ENCODE data around the gene ATXN7L3.

Gene ATXN7L3

DNA sequence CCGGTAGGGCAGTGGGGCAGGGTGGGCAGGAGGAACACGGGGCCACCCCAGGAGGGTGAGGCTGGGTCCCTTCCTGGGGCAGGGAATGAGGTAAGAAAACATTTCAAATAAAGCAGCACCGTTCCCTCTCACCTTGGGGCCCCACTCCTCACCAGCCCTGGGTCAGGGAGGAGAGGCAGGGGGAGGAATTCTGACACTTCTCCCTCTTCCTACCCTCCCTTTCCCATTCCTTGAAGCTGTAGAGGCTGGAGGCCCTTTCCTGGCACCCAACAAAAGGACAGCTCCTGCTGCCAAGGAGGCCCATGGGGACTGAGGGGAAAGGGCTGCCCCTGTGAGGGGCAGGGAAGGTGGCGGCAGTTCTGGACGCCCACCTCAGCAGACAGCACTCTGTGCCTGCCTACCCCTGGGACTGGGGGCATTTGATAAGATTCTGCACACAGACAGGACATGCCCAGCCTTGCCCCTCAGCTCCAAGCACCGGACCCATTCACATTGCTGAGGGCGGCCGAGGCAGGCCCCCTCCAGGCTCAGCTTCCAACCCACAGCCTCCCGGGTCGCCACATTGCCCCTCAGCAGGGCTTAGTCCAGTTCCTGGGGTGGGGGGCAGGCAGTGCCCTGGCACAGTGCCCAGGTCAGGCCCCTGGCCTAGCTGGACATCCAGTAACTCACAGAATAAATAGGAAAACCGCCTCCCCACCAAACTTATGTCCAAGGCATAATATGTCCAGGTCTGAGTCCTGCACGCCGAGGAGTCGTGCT lies 6.2 kb downstream of the ATXN7L3 start:
- H3K4me1 ChIP-seq (ENCODE audit: control insufficient read depth, insufficient read depth, low read length) = peaks cover 19% of the 10 kb centered on the region
- H3K9ac ChIP-seq (ENCODE audit: low read depth, low read length) = no peak overlapping the region
- no peak overlapping the region for H3K4me2 ChIP-seq (ENCODE audit: low read length)
- H3K36me3 ChIP-seq (ENCODE audit: insufficient read depth, low read length) = peaks cover 72% of the 10 kb centered on the region
- no peak overlapping the region for H3K4me3 ChIP-seq (ENCODE audit: low read length)
- H3K27me3 ChIP-seq (ENCODE audit: control insufficient read depth, insufficient read depth, low read length) = no peaks in the 10 kb centered on the region
- no peaks in the 10 kb centered on the region for H3K9me3 ChIP-seq (replicated peaks; ENCODE audit: low read length)

DNA sequence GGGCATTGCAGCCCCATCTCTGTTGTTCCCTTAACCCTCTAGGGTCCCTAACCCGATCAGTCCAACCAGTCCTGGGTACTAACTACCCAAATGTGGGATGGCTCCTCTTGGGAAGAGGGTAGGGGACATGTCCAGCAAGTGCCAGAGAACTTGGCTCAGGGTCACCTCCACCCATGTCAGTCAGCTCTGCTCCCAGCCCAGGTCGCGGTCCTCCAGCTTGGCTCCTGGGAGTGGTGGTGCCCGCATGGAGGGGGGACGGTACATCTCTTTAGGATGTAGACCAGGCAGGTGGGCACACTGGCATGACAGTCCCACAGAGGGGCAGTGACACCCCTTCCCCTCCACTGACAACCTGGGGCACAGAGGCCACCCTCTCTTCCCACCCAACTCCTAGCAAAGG lies 6.9 kb downstream of the ATXN7L3 start:
- H3K9ac ChIP-seq (ENCODE audit: low read depth, low read length) = no peak overlapping the region
- H3K36me3 ChIP-seq (ENCODE audit: insufficient read depth, low read length) = peaks cover 71% of the 10 kb centered on the region
- no peaks in the 10 kb centered on the region for H3K27me3 ChIP-seq (ENCODE audit: control insufficient read depth, insufficient read depth, low read length)

DNA sequence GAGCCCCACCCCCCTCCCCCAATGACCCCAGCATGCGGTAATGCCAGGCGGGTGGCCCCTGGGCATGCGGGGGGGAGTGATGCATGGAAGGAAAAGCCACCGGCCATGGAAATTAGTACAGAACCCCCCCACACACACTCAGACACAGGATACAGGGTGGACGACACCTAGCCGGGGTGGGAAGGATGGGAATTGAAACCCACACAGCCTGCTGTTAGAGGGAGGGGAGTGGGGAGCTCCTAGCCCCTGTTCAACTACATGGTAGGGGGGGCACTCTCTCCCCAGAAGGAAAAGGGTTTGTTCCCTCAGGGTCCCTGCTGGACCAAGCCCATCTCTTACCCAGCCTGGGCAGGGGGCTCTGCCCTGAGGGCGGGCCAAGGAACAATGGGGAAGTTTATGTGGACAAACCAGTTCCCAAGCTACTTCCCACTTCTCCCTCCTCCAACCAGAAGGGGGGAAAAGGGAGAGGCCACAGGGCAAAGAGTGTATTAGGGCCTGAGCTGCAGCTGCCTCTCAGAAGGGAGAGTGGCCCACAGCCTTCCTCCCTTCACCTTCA lies 7.7 kb downstream of the ATXN7L3 start:
- H3K4me1 ChIP-seq (ENCODE audit: control insufficient read depth, insufficient read depth, low read length) = peaks cover 12% of the 10 kb centered on the region
- H3K4me2 ChIP-seq (ENCODE audit: low read length) = no peak overlapping the region
- H3K4me3 ChIP-seq (ENCODE audit: low read length) = no peak overlapping the region
- H3K9ac ChIP-seq (ENCODE audit: low read depth, low read length) = no peak overlapping the region
- H3K9me3 ChIP-seq (replicated peaks; ENCODE audit: low read length) = no peaks in the 10 kb centered on the region
- peaks cover 64% of the 10 kb centered on the region for H3K36me3 ChIP-seq (ENCODE audit: insufficient read depth, low read length)
- H3K27me3 ChIP-seq (ENCODE audit: control insufficient read depth, insufficient read depth, low read length) = no peaks in the 10 kb centered on the region

More for the DNA sequence above, 6.9 kb downstream of the ATXN7L3 start:
- no peak overlapping the region for H3K4me2 ChIP-seq (ENCODE audit: low read length)
- no peak overlapping the region for H3K4me3 ChIP-seq (ENCODE audit: low read length)
- no peaks in the 10 kb centered on the region for H3K9me3 ChIP-seq (replicated peaks; ENCODE audit: low read length)
- peaks cover 19% of the 10 kb centered on the region for H3K4me1 ChIP-seq (ENCODE audit: control insufficient read depth, insufficient read depth, low read length)

DNA sequence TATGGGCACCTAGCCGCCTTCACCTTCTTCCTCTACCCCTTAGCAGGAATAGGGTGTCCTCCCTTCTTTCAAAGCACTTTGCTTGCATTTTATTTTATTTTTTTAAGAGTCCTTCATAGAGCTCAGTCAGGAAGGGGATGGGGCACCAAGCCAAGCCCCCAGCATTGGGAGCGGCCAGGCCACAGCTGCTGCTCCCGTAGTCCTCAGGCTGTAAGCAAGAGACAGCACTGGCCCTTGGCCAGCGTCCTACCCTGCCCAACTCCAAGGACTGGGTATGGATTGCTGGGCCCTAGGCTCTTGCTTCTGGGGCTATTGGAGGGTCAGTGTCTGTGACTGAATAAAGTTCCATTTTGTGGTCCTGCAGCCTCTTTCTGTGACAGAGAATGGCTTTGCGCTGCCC lies 8.3 kb downstream of the ATXN7L3 start:
- Histone ChIP-seq H3K36me3 (ENCODE audit: insufficient read depth, low read length) (peaks cover 59% of the 10 kb centered on the region), H3K9ac (ENCODE audit: low read depth, low read length) (no peak overlapping the region), H3K4me2 (ENCODE audit: low read length) (no peak overlapping the region), H3K9me3 (replicated peaks; ENCODE audit: low read length) (no peaks in the 10 kb centered on the region), H3K4me3 (ENCODE audit: low read length) (no peak overlapping the region), H3K27me3 (ENCODE audit: control insufficient read depth, insufficient read depth, low read length) (no peaks in the 10 kb centered on the region), H3K4me1 (ENCODE audit: control insufficient read depth, insufficient read depth, low read length) (peaks cover 8% of the 10 kb centered on the region)

DNA sequence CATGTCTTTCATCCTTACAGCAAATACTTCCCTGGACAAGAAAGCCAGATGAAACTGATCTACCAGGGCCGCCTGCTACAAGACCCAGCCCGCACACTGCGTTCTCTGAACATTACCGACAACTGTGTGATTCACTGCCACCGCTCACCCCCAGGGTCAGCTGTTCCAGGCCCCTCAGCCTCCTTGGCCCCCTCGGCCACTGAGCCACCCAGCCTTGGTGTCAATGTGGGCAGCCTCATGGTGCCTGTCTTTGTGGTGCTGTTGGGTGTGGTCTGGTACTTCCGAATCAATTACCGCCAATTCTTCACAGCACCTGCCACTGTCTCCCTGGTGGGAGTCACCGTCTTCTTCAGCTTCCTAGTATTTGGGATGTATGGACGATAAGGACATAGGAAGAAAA lies 9.2 kb downstream of the ATXN7L3 start:
- no peak overlapping the region for H3K4me2 ChIP-seq (ENCODE audit: low read length)
- H3K4me1 ChIP-seq (ENCODE audit: control insufficient read depth, insufficient read depth, low read length) = peaks cover 9% of the 10 kb centered on the region
- no peaks in the 10 kb centered on the region for H3K9me3 ChIP-seq (replicated peaks; ENCODE audit: low read length)
- no peak overlapping the region for H3K9ac ChIP-seq (ENCODE audit: low read depth, low read length)
- peaks cover 55% of the 10 kb centered on the region for H3K36me3 ChIP-seq (ENCODE audit: insufficient read depth, low read length)
- no peaks in the 10 kb centered on the region for H3K27me3 ChIP-seq (ENCODE audit: control insufficient read depth, insufficient read depth, low read length)
- H3K4me3 ChIP-seq (ENCODE audit: low read length) = no peak overlapping the region

DNA sequence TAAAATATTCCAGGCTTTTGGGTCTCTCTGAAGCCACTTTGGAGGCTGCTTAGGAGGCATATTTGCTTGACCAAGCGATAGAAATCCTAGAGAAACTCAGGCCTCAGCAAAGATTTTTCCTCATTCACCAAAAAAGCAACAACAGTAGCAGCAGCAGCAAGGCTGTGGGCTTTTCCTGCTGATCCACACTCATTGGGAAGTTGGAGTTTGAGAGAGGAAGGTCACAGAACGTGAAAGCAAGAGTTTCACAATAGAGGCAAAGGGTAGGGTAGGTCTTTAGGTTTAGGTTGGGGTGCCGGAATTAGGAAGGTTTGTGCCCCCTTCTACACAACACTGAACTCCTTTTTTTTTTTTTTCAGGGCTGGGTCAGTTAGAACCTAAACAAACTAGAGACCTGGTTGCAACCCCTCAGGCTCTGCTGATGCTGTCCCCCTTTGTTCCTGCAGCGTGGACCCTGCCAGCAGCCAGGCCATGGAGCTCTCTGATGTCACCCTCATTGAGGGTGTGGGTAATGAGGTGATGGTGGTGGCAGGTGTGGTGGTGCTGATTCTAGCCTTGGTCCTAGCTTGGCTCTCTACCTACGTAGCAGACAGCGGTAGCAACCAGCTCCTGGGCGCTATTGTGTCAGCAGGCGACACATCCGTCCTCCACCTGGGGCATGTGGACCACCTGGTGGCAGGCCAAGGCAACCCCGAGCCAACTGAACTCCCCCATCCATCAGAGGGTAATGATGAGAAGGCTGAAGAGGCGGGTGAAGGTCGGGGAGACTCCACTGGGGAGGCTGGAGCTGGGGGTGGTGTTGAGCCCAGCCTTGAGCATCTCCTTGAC lies 10.9 kb downstream of the ATXN7L3 start:
- no peaks in the 10 kb centered on the region for H3K9me3 ChIP-seq (replicated peaks; ENCODE audit: low read length)
- H3K4me2 ChIP-seq (ENCODE audit: low read length) = peak overlapping the region; percentile 91
- H3K36me3 ChIP-seq (ENCODE audit: insufficient read depth, low read length) = peaks cover 38% of the 10 kb centered on the region
- no peak overlapping the region for H3K4me3 ChIP-seq (ENCODE audit: low read length)
- H3K9ac ChIP-seq (ENCODE audit: low read depth, low read length) = peak overlapping the region; percentile 95
- no peaks in the 10 kb centered on the region for H3K27me3 ChIP-seq (ENCODE audit: control insufficient read depth, insufficient read depth, low read length)
- peaks cover 16% of the 10 kb centered on the region for H3K4me1 ChIP-seq (ENCODE audit: control insufficient read depth, insufficient read depth, low read length)

DNA sequence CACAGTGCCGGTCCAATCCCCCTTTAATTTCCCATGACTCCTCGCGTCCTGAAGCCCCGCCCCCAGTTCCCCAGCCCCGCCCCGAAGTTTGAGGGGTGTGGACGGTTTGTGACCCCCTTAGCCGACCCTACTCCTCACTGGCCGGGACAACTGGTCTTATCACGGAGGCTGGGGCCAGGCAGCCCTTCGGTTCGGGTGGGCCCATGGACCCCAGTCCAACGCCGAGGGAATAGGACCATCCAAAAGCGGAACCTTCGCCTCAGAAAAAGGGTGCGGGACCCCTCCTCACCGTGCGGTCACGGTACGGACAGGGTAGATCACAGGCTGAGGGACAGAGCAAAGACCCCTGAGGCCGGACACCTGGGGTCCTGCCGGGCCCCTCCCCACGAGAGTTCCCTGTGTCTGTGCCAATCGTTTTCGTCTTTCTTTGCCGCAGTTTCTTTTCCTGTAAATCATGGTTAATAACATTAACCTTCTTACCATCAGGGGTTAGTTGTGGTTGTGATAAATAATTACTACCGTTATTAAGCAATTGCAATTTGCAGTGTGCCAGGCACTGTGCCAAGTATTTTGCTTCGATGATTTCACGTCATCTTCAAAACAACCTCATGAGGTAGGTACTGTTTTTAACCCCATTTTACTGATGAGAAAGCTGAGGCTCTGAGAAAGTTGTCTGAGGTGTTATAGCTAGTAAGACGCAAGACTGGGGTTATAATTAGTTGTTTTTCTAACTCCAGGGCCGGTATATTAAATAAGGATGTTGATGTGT lies 12.4 kb downstream of the ATXN7L3 start:
- Histone ChIP-seq H3K36me3 (ENCODE audit: insufficient read depth, low read length) (peaks cover 33% of the 10 kb centered on the region), H3K9ac (ENCODE audit: low read depth, low read length) (peak overlapping the region; percentile 95), H3K27me3 (ENCODE audit: control insufficient read depth, insufficient read depth, low read length) (no peaks in the 10 kb centered on the region), H3K4me2 (ENCODE audit: low read length) (peak overlapping the region; percentile 91), H3K4me1 (ENCODE audit: control insufficient read depth, insufficient read depth, low read length) (peaks cover 16% of the 10 kb centered on the region), H3K9me3 (replicated peaks; ENCODE audit: low read length) (no peaks in the 10 kb centered on the region), H3K4me3 (ENCODE audit: low read length) (peak overlapping the region; percentile 85)

DNA sequence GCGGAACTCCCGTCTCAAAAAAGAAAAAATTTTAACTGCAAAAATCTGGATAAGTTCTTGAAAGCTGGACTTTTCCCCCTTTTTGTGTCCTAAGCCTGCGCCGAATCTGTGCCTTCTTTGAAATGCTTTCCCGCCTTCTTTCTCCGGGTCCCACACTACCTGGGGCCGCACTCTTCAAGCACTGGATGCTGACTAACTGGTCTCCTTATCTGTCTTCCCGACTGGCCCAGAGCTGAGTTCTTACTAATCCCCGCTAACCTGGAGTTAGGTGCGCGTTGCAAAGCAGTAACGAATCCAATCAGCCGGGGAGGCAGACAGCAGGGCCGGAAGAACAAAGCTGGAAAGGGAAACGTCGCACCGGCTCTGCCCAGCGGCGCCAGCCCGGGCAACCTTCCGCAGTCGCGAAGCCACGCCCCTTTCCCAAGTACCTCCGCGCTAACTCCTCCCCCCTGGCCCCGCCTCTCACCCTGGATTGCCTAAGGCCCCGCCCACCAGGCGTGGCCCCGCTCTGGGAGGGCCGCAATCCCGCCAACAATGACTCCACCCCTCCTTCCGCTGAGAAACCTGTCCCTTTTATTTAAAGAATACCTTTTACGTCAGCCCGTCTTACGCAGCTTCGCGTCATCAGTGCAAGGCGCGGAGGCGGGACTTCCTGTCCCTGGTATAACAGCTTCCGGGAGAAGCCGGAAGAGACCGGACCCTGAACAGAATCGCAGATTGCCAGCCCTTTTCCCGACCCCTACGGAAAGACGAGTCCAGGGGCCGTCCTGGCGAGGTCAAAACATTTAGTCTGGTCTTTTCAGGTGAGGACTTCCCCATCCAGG lies 13.2 kb downstream of the ATXN7L3 start, which contains the start of gene TMUB2:
TMUB2 (plus strand) TSS at position 666 of the 824 bp plus-strand sequence. CDS start 737 bp downstream, outside the sequence.
- Histone ChIP-seq H3K36me3 (ENCODE audit: insufficient read depth, low read length) (peaks cover 38% of the 10 kb centered on the region), H3K4me3 (ENCODE audit: low read length) (peak within 1 kb of the TSS; percentile 86), H3K9me3 (replicated peaks; ENCODE audit: low read length) (no peaks in the 10 kb centered on the region), H3K9ac (ENCODE audit: low read depth, low read length) (peak within 1 kb of the TSS; percentile 95), H3K27me3 (ENCODE audit: control insufficient read depth, insufficient read depth, low read length) (no peaks in the 10 kb centered on the region), H3K4me2 (ENCODE audit: low read length) (peak within 1 kb of the TSS; percentile 91), H3K4me1 (ENCODE audit: control insufficient read depth, insufficient read depth, low read length) (peaks cover 16% of the 10 kb centered on the region)

DNA sequence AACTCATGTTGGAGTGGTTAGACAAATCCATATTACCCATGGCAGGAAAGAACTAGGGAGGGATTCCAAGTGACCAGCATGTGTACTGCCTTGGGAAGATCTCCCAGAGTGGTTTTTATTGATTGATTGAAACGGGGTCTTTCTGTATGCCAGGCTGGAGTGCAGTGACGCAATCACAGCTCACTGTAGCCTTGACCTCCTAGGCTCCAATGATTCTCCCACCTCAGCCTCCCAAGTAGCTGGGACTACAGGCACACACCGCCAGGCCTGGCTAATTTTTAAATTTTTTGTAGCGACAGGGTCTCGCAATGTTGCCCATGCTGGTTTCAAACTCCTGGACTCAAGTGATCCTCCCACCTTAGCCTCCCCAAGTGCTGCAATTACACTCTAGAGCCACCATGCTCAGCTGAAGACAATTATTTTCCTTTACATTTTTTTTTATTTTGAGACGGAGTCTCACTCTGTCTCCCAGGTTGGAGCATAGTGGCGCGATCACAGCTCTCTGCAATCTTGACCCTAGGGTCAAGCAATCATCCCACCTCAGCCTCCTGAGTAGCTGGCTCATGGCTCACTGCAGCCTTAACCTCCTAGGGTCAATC lies 15.4 kb downstream of the ATXN7L3 start:
- Histone ChIP-seq H3K4me1 (ENCODE audit: control insufficient read depth, insufficient read depth, low read length) (peaks cover 16% of the 10 kb centered on the region), H3K9ac (ENCODE audit: low read depth, low read length) (no peak overlapping the region), H3K36me3 (ENCODE audit: insufficient read depth, low read length) (peaks cover 24% of the 10 kb centered on the region), H3K9me3 (replicated peaks; ENCODE audit: low read length) (no peaks in the 10 kb centered on the region), H3K4me2 (ENCODE audit: low read length) (peak overlapping the region; percentile 1), H3K27me3 (ENCODE audit: control insufficient read depth, insufficient read depth, low read length) (no peaks in the 10 kb centered on the region), H3K4me3 (ENCODE audit: low read length) (no peak overlapping the region)

DNA sequence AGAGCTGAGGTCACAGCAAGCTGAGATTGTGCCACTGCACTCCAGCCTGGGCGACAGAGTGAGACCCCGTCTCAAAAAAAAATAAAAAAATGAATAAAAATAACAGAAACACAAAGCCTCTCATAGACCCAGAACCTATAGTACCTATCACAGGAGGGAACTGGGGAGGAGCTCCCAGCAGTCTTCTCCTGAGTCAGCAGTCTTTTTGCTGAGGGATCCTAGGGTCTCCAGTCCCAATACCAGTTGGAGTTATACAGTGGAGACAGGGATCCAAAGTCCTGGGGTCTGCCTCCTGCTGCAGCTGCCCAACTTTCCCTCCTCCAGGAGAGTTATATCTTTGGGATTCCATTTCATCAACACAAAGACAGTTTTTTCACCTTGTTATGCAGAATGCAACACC lies 16.7 kb downstream of the ATXN7L3 start:
- Histone ChIP-seq H3K4me1 (ENCODE audit: control insufficient read depth, insufficient read depth, low read length) (peaks cover 11% of the 10 kb centered on the region), H3K9me3 (replicated peaks; ENCODE audit: low read length) (no peaks in the 10 kb centered on the region), H3K9ac (ENCODE audit: low read depth, low read length) (no peak overlapping the region), H3K4me3 (ENCODE audit: low read length) (no peak overlapping the region), H3K36me3 (ENCODE audit: insufficient read depth, low read length) (peaks cover 21% of the 10 kb centered on the region), H3K27me3 (ENCODE audit: control insufficient read depth, insufficient read depth, low read length) (no peaks in the 10 kb centered on the region), H3K4me2 (ENCODE audit: low read length) (no peak overlapping the region)

All from skeletal muscle satellite cell (primary cell).